ENCODE results near the gene DBP. TPM values are rescaled to one million over a fixed set of nuclear protein-coding genes. Genes with fewer than 3 reads are reported as not detected.

The DBP gene
- total RNA-seq, 1 experiment from 2014 or later, result 24.4 TPM

DNA sequence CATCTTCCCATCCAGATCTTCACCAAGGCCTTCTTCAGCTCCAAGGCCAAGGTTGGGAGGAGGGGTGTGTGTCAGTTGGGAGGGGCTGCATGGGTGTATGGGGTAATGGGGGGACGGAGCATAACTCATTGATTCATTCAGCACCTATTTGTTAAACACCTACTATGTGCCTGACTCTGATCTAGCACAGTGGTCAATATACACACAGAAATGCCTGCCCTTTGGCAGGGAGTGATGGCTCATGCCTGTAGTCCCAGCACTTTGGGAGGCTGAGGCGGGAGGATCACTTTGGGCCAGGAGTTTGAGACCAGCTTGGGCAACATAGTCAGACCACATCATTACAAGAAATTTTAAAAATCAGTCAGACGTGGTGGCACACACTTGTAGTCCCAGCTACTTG, 49.8 kb downstream of the DBP start:
- no peak for DNase-seq
- Histone ChIP-seq H3K27ac (no peak overlapping the region), H3K27me3 (peaks cover 4% of the 10 kb centered on the region; the same call in 1 of the 2 replicates), H3K4me3 (no peak overlapping the region), H3K4me1 (no peaks in the 10 kb centered on the region; the same call in 1 of the 2 replicates), H3K36me3 (no peaks in the 10 kb centered on the region), H3K9me3 (replicated peaks) (no peaks in the 10 kb centered on the region)

DNA sequence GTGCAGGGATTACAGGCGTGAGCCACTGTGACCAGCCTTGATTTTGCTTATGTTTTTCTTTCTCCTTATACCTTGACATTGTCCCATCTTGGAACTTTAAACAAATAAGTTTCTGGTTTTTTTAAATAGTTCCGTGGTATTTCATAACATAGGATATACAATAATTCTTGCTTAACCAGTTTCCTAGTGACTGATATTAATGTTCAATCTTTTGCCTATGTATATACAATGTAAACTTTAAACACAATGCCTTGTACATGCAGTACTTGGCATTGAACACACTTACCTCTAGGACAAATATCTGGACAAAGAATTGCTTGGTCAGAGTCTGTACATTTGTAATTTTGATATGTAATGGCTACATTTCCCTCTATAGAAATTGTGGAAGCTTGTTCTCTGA, 55.0 kb downstream of the DBP start:
- no peak for DNase-seq
- Histone ChIP-seq H3K27ac (no peak overlapping the region), H3K27me3 (no peaks in the 10 kb centered on the region), H3K36me3 (no peaks in the 10 kb centered on the region), H3K4me3 (no peak overlapping the region), H3K9me3 (replicated peaks) (no peaks in the 10 kb centered on the region), H3K4me1 (no peaks in the 10 kb centered on the region)

Other genes with a start within 250 kb of the DBP start
- 105 and 119 TPM in 2 replicates for gene KDELR1, start 245.8 kb downstream of the DBP start, total RNA-seq (2014; rRNA removed; shearing (Covaris generic))
- gene GRIN2D, start 243.7 kb downstream of the DBP start, total RNA-seq (2014; rRNA removed; shearing (Covaris generic)), result 0.03 TPM in 1 of 2 replicates, not detected in the other
- 40.4 and 44.6 TPM in 2 replicates for gene GRWD1, start 191.4 kb downstream of the DBP start, total RNA-seq (2014; rRNA removed; shearing (Covaris generic))
- gene KCNJ14, start 181.8 kb downstream of the DBP start, total RNA-seq (2014; rRNA removed; shearing (Covaris generic)), result 0.41 and 0.57 TPM in 2 replicates
- gene CYTH2, start 168.0 kb downstream of the DBP start, total RNA-seq (2014; rRNA removed; shearing (Covaris generic)), result 25.0 and 29.0 TPM in 2 replicates
- gene LMTK3, start 125.5 kb downstream of the DBP start, total RNA-seq (2014; rRNA removed; shearing (Covaris generic)), result not detected in 2 replicates
- 0.26 TPM in 1 of 2 replicates, not detected in the other for gene SULT2B1, start 85.2 kb downstream of the DBP start, total RNA-seq (2014; rRNA removed; shearing (Covaris generic))
- not detected in 2 replicates for gene SPACA4, start 30.6 kb downstream of the DBP start, total RNA-seq (2014; rRNA removed; shearing (Covaris generic))
- 1.9 and 3.3 TPM in 2 replicates for gene FAM83E, start 22.3 kb downstream of the DBP start, total RNA-seq (2014; rRNA removed; shearing (Covaris generic))
- gene RPL18, start 18.2 kb downstream of the DBP start, total RNA-seq (2014; rRNA removed; shearing (Covaris generic)), result 1,609 and 2,008 TPM in 2 replicates
- 13.1 and 17.4 TPM in 2 replicates for gene SPHK2, start 17.9 kb downstream of the DBP start, total RNA-seq (2014; rRNA removed; shearing (Covaris generic))
- 10.7 and 11.8 TPM in 2 replicates for gene CA11, start 8.8 kb upstream of the DBP start, total RNA-seq (2014; rRNA removed; shearing (Covaris generic))
- gene NTN5, start 35.6 kb upstream of the DBP start, total RNA-seq (2014; rRNA removed; shearing (Covaris generic)), result 151 and 155 TPM in 2 replicates
- 0.08 and 0.30 TPM in 2 replicates for gene FUT2, start 58.6 kb upstream of the DBP start, total RNA-seq (2014; rRNA removed; shearing (Covaris generic))
- gene MAMSTR, start 82.3 kb upstream of the DBP start, total RNA-seq (2014; rRNA removed; shearing (Covaris generic)), result 19.5 and 24.5 TPM in 2 replicates
- 0.99 and 1.5 TPM in 2 replicates for gene RASIP1, start 103.2 kb upstream of the DBP start, total RNA-seq (2014; rRNA removed; shearing (Covaris generic))
- not detected in 2 replicates for gene IZUMO1, start 109.5 kb upstream of the DBP start, total RNA-seq (2014; rRNA removed; shearing (Covaris generic))
- gene FUT1, start 115.3 kb upstream of the DBP start, total RNA-seq (2014; rRNA removed; shearing (Covaris generic)), result not detected in 2 replicates
- not detected in 2 replicates for gene FGF21, start 118.1 kb upstream of the DBP start, total RNA-seq (2014; rRNA removed; shearing (Covaris generic))
- 31.7 and 36.0 TPM in 2 replicates for gene BCAT2, start 173.7 kb upstream of the DBP start, total RNA-seq (2014; rRNA removed; shearing (Covaris generic))
- not detected in 2 replicates for gene HSD17B14, start 199.1 kb upstream of the DBP start, total RNA-seq (2014; rRNA removed; shearing (Covaris generic))
- gene PLEKHA4, start 231.2 kb upstream of the DBP start, total RNA-seq (2014; rRNA removed; shearing (Covaris generic)), result 19.3 and 26.6 TPM in 2 replicates
- 11.1 and 12.5 TPM in 2 replicates for gene PPP1R15A, start 235.0 kb upstream of the DBP start, total RNA-seq (2014; rRNA removed; shearing (Covaris generic))